ENCODE data around the gene BMI1.

The BMI1 gene

DNA sequence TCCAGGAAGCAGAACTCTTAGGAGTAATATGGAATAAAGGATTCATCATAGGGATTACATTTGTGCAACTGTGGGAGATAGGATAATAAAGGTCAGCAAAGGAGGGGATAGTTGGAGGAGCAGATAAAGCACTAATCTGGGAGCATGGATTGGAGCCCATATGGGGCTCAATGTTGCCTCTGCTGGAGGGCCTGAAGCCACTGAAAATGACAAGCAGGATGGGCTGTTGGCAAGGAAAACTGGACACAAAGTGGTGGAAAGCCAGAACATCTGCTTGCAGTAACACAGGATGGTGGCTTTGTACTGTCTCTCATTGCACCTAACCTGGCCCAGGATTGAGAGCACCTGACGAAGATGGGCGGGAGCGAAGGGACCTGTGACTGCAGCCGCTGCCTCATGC is 19.7 kb upstream of the BMI1 start:
- Histone ChIP-seq H3K4me2 (ENCODE audit: low read length) (no peak overlapping the region), H3K27ac (ENCODE audit: low read depth, low read length) (no peak overlapping the region), H4K20me1 (ENCODE audit: control insufficient read depth, insufficient read depth, low read depth, low read length) (no peaks in the 10 kb centered on the region), H3K9me2 (replicated peaks; ENCODE audit: control insufficient read depth, low read length) (no peaks in the 10 kb centered on the region), H3K36me3 (ENCODE audit: control insufficient read depth, low read length) (no peaks in the 10 kb centered on the region), H3F3A (ENCODE audit: control insufficient read depth, insufficient read depth) (no peaks in the 10 kb centered on the region), H3K4me3 (ENCODE audit: low read length) (no peak overlapping the region), H3K9me3 (ENCODE audit: control insufficient read depth, insufficient read depth, low read length) (no peaks in the 10 kb centered on the region), H3K4me1 (ENCODE audit: control insufficient read depth, low read length) (peaks cover 5% of the 10 kb centered on the region), H3K79me2 (ENCODE audit: control insufficient read depth, low read length) (no peaks in the 10 kb centered on the region), H3K27me3 (ENCODE audit: control insufficient read depth, low read length) (peaks cover 3% of the 10 kb centered on the region; the same call in 1 of the 2 replicates)
- TF ChIP-seq EZH2phosphoT487 (IDR thresholded peaks at IDR 0.05; ENCODE audit: borderline replicate concordance, low read length) (no peak), CTCF (IDR thresholded peaks at IDR 0.05; ENCODE audit: low read depth, low read length, poor library complexity, severe bottlenecking) (no peak)

- Histone ChIP-seq H3K4me2 (ENCODE audit: low read length) (no peak overlapping the region), H4K20me1 (ENCODE audit: control insufficient read depth, insufficient read depth, low read depth, low read length) (no peaks in the 10 kb centered on the region), H3K36me3 (ENCODE audit: control insufficient read depth, low read length) (no peaks in the 10 kb centered on the region), H3K9me2 (replicated peaks; ENCODE audit: control insufficient read depth, low read length) (no peaks in the 10 kb centered on the region), H3K4me3 (ENCODE audit: low read length) (no peak overlapping the region), H3K4me1 (ENCODE audit: control insufficient read depth, low read length) (peaks cover 5% of the 10 kb centered on the region), H3K9me3 (ENCODE audit: control insufficient read depth, insufficient read depth, low read length) (no peaks in the 10 kb centered on the region), H3F3A (ENCODE audit: control insufficient read depth, insufficient read depth) (no peaks in the 10 kb centered on the region), H3K27ac (ENCODE audit: low read depth, low read length) (no peak overlapping the region), H3K79me2 (ENCODE audit: control insufficient read depth, low read length) (no peaks in the 10 kb centered on the region), H3K27me3 (ENCODE audit: control insufficient read depth, low read length) (peaks cover 3% of the 10 kb centered on the region; the same call in 1 of the 2 replicates)
- TF ChIP-seq EZH2phosphoT487 (IDR thresholded peaks at IDR 0.05; ENCODE audit: borderline replicate concordance, low read length) (no peak), CTCF (IDR thresholded peaks at IDR 0.05; ENCODE audit: low read depth, low read length, poor library complexity, severe bottlenecking) (no peak)
Observed at GRCh38 chr10:22303461-22303860, 17.4 kb upstream of the BMI1 start.

DNA sequence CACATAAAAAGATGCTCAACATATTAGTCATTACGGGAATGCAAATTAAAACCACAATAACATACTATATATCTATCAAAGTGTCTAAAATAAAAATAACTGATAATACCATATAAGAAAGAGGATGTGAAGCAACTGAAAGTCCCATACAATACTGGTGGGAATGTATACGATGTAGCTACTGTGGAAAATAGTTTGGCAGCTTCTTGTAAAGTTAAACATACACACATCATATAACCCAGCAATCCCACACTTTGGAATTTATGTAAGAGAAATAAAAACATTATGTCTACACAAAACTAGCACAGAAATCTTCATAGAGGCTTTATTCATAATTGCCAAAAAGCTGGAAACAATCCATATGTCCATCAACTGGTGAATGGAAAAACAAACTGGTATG is 15.2 kb upstream of the BMI1 start:
- H3K9me3 ChIP-seq (ENCODE audit: control insufficient read depth, insufficient read depth, low read length): no peaks in the 10 kb centered on the region
- no peaks in the 10 kb centered on the region for H3K79me2 ChIP-seq (ENCODE audit: control insufficient read depth, low read length)
- no peak overlapping the region for H3K27ac ChIP-seq (ENCODE audit: low read depth, low read length)
- no peaks in the 10 kb centered on the region for H3K36me3 ChIP-seq (ENCODE audit: control insufficient read depth, low read length)
- no peaks in the 10 kb centered on the region for H4K20me1 ChIP-seq (ENCODE audit: control insufficient read depth, insufficient read depth, low read depth, low read length)
- H3K4me1 ChIP-seq (ENCODE audit: control insufficient read depth, low read length): peaks cover 6% of the 10 kb centered on the region
- H3K27me3 ChIP-seq (ENCODE audit: control insufficient read depth, low read length): peaks cover 3% of the 10 kb centered on the region; the same call in 1 of the 2 replicates
- no peak overlapping the region for H3K4me2 ChIP-seq (ENCODE audit: low read length)
- no peaks in the 10 kb centered on the region for H3F3A ChIP-seq (ENCODE audit: control insufficient read depth, insufficient read depth)
- TF ChIP-seq CTCF (IDR thresholded peaks at IDR 0.05; ENCODE audit: low read depth, low read length, poor library complexity, severe bottlenecking): no peak
- no peak for TF ChIP-seq EZH2phosphoT487 (IDR thresholded peaks at IDR 0.05; ENCODE audit: borderline replicate concordance, low read length)
- no peak overlapping the region for H3K4me3 ChIP-seq (ENCODE audit: low read length)
- no peaks in the 10 kb centered on the region for H3K9me2 ChIP-seq (replicated peaks; ENCODE audit: control insufficient read depth, low read length)
